GM20431 (cell line): ENCODE results near the gene TLR6.
"Not testable (repeated sequence)": the region's sequence is repeated elsewhere in the genome, so short reads cannot be mapped to it uniquely, and the experiment has no call there.

Source experiments
- in situ Hi-C: fragments of 300-500 bp; cut with MseI, MboI; formaldehyde crosslinking; loops from one replicate; pipeline ENCODE4 v1.15.0; 2020; ENCODE audit warnings: low sequenced_read_pairs; ENCODE audit not compliant: unreplicated experiment

Gene TLR6

GRCh38 chr4:38831653-38832052 is 25.0 kb downstream of the TLR6 start:
- in situ Hi-C loops = no loop called here

- in situ Hi-C loops = no loop called here
Observed at GRCh38 chr4:38829237-38829636, 27.4 kb downstream of the TLR6 start.

- in situ Hi-C loops = no loop called here
Observed at GRCh38 chr4:38823766-38824165, 32.9 kb downstream of the TLR6 start.

- in situ Hi-C loops = no loop called here
Observed at GRCh38 chr4:38822748-38823303, 33.8 kb downstream of the TLR6 start.

- in situ Hi-C loops = no loop called here
Observed at GRCh38 chr4:38821739-38822138, 34.9 kb downstream of the TLR6 start.

GRCh38 chr4:38820329-38821061 is 36.1 kb downstream of the TLR6 start:
- in situ Hi-C loops = no loop called here

- in situ Hi-C loops = no loop called here
Observed at GRCh38 chr4:38819569-38819968, 37.0 kb downstream of the TLR6 start.

GRCh38 chr4:38818441-38818976 is 38.1 kb downstream of the TLR6 start:
- in situ Hi-C loops = no loop called here

- in situ Hi-C loops = no loop called here
Observed at GRCh38 chr4:38815885-38816782, 40.5 kb downstream of the TLR6 start.

GRCh38 chr4:38814386-38814785 is 42.2 kb downstream of the TLR6 start:
- in situ Hi-C loops = no loop called here

- in situ Hi-C loops = no loop called here
Observed at GRCh38 chr4:38811297-38811696, 45.3 kb downstream of the TLR6 start.

GRCh38 chr4:38807462-38807861 is 49.2 kb downstream of the TLR6 start:
- in situ Hi-C loops = not testable (repeated sequence)

GRCh38 chr4:38806251-38806650 is 50.4 kb downstream of the TLR6 start:
- in situ Hi-C loops = not testable (repeated sequence)

- in situ Hi-C loops = no loop called here
Observed at GRCh38 chr4:38805530-38806145, 51.0 kb downstream of the TLR6 start.

GRCh38 chr4:38804654-38805295 is 51.8 kb downstream of the TLR6 start, which contains the start of gene TLR1:
TSS of gene TLR1 (minus strand) at chr4:38804791. CDS start at chr4:38798831, 5,960 bp downstream.
- in situ Hi-C loops = no loop called here

- in situ Hi-C loops = no loop called here
Observed at GRCh38 chr4:38803833-38804653, 52.6 kb downstream of the TLR6 start.

GRCh38 chr4:38802561-38803355 is 53.9 kb downstream of the TLR6 start:
- in situ Hi-C loops = no loop called here

GRCh38 chr4:38800961-38801450 is 55.6 kb downstream of the TLR6 start:
- in situ Hi-C loops = no loop called here
